Activated CD8-positive, alpha-beta memory T cell treated with anti-CD3 and anti-CD28 coated beads, Interleukin-2, amount 10 ng/mL, durations not matched to agents 7 days and 5 days (primary cell): ENCODE data around the gene TBC1D23. TPM values are rescaled to one million over a fixed set of nuclear protein-coding genes. Genes with fewer than 3 reads are reported as not detected.
A peak's percentile ranks its signal among the peaks of the same experiment; 100 is the strongest.
"Not testable (repeated sequence)": the region's sequence is repeated elsewhere in the genome, so short reads cannot be mapped to it uniquely, and the experiment has no call there.

Source experiments
- ATAC-seq: fragments of 150-1000 bp; cut with Tn5 transposase; one replicate; pipeline ENCODE4 v1.10.0; 2021; ENCODE audit warnings: moderate library complexity
- CTCF ChIA-PET: fragments of 350-600 bp; sonication (Branson Sonifier 250); formaldehyde crosslinking; loops from one replicate; lab custom pipeline; 2021; ENCODE audit warnings: antibody characterized with exemption; lab: Charles Lee
- DNase-seq: peaks from one replicate; pipeline ENCODE4 v3.0.0-alpha.2; 2020
- H3K27ac Mint-ChIP-seq: one replicate; pipeline ENCODE4 v1.8.0; 2021; ENCODE audit warnings: mild to moderate bottlenecking, mixed read lengths
- H3K27me3 Mint-ChIP-seq: one replicate; pipeline ENCODE4 v1.8.0; 2021; ENCODE audit warnings: mixed read lengths
- H3K36me3 Mint-ChIP-seq: one replicate; pipeline ENCODE4 v1.8.0; 2021; ENCODE audit warnings: mild to moderate bottlenecking, mixed read lengths
- H3K4me1 Mint-ChIP-seq: one replicate; pipeline ENCODE4 v1.8.0; 2021; ENCODE audit warnings: mixed read lengths
- H3K4me3 Mint-ChIP-seq: one replicate; pipeline ENCODE4 v1.8.0; 2021; ENCODE audit warnings: mild to moderate bottlenecking, moderate library complexity, mixed read lengths
- H3K9me3 Mint-ChIP-seq: one replicate; pipeline ENCODE4 v1.8.0; 2022; ENCODE audit warnings: low read depth, mixed read lengths
- total RNA-seq, 2 experiments: library from RNA; stranded (reverse); gene quantifications; one replicate each; pipeline ENCODE4 v1.2.3, GENCODE V29; 2021

The TBC1D23 gene
- total RNA-seq, 2 experiments from 2014 or later: 23.4 to 30.1 TPM

GRCh38 chr3:100325827-100326226 is 65.0 kb downstream of the TBC1D23 start:
- no peak for ATAC-seq
- CTCF ChIA-PET: no interaction called here
- Mint-ChIP-seq H3K4me1 (no peaks in the 10 kb centered on the region), H3K9me3 (peaks cover 7% of the 10 kb centered on the region), H3K36me3 (peaks cover 17% of the 10 kb centered on the region), H3K27me3 (no peaks in the 10 kb centered on the region), H3K27ac (no peak overlapping the region), H3K4me3 (no peak overlapping the region)
- DNase-seq: no peak

DNA sequence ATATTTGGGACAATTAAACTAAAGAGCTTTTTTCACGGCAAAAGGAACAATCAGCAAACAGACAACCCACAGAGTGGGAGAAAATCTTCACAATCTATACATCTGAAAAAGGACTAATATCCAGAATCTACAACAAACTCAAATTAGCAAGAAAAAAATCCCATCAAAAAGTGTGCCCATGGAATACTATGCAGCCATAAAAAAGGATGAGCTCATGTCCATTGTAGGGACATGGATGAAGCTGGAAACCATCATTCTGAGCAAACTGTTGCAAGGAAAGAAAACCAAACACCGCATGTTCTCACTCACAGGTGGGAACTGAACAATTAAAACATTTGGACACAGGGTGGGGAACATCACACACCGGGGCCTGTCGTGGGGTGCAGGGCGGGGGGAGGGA is 66.6 kb downstream of the TBC1D23 start:
- CTCF ChIA-PET, H3K27ac Mint-ChIP-seq, H3K27me3 Mint-ChIP-seq, ATAC-seq, H3K4me3 Mint-ChIP-seq, DNase-seq, H3K9me3 Mint-ChIP-seq, H3K4me1 Mint-ChIP-seq: not testable (repeated sequence)
- H3K36me3 Mint-ChIP-seq: peaks cover 17% of the 10 kb centered on the region

DNA sequence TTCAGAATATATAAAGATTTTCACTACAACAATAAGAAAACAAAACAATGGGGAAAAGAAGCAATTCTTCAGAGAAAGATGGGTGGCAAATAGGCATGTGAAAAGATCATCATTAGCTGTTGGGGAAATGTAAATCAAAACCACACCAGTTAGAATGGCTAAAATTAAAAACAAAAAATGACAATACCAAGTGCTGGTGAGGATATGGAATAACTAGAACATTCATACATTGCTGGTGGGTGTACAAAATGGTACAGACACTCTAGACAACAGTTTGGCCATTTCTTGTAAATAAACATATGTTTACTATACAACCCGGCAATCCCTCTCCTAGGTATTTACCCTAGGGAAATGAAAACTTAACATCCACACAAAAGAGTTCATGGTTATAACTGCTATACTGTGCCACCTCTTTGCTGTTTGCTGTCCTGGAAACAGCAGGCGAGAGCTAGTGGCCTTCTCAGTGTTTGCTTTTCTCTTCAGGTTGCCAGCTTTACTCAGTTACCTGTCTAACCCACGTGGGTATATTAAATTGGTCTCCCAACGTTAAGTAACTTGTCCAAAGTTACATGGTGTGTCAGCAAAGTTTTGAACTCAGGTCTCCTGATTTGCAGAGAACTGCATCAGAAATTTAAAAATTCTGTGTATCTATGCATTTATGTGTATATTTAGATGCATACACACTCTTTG is 69.2 kb downstream of the TBC1D23 start:
- CTCF ChIA-PET: interaction anchor here (0.7 to 0.8 kb wide), 2 partner anchors 16 to 185 kb away, joined by 4 read pairs; no protein-coding TSS in a partner anchor
- Mint-ChIP-seq H3K4me3 (no peak overlapping the region), H3K36me3 (peaks cover 17% of the 10 kb centered on the region), H3K4me1 (peaks cover 8% of the 10 kb centered on the region), H3K9me3 (peaks cover 7% of the 10 kb centered on the region), H3K27ac (no peak overlapping the region), H3K27me3 (no peaks in the 10 kb centered on the region)
- no peak for DNase-seq
- ATAC-seq: no peak

- Mint-ChIP-seq H3K4me3 (no peak overlapping the region), H3K27me3 (no peaks in the 10 kb centered on the region), H3K27ac (no peak overlapping the region), H3K9me3 (peaks cover 7% of the 10 kb centered on the region), H3K36me3 (peaks cover 15% of the 10 kb centered on the region), H3K4me1 (peaks cover 15% of the 10 kb centered on the region)
- CTCF ChIA-PET: no interaction called here
- ATAC-seq (no peak), DNase-seq (no peak)
Observed at GRCh38 chr3:100330651-100331050, 69.9 kb downstream of the TBC1D23 start.

DNA sequence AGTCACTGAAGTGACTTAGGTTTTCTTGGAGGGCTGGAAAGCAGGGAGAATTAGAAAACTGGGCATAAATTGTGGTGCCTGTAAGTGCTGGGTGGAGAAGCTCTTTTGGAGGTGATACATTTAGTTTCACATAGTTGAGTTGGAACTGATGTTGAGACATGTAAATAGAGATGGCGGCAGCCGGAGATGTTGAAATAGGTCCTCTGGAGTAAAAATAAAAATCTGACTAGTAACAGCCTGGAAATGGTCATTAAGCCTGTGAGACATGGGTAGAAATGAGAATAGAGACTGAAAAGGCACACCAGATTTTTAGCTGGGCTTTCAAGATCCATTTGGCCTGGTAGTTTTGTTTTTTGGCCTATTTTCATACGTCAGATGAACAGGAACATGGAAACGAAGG is 70.9 kb downstream of the TBC1D23 start:
- Mint-ChIP-seq H3K27ac (no peak overlapping the region), H3K36me3 (peaks cover 11% of the 10 kb centered on the region), H3K4me3 (no peak overlapping the region), H3K9me3 (peaks cover 7% of the 10 kb centered on the region), H3K4me1 (peaks cover 20% of the 10 kb centered on the region), H3K27me3 (no peaks in the 10 kb centered on the region)
- DNase-seq (no peak), ATAC-seq (no peak)
- CTCF ChIA-PET: interaction anchor here (0.9 to 1.5 kb wide), 2 partner anchors 9 to 70 kb away, joined by 3 read pairs; no protein-coding TSS in a partner anchor

GRCh38 chr3:100333051-100333450 is 72.3 kb downstream of the TBC1D23 start:
- Mint-ChIP-seq H3K4me1 (peaks cover 20% of the 10 kb centered on the region), H3K4me3 (no peak overlapping the region), H3K9me3 (no peaks in the 10 kb centered on the region), H3K27me3 (no peaks in the 10 kb centered on the region), H3K36me3 (peaks cover under 1% of the 10 kb centered on the region), H3K27ac (no peak overlapping the region)
- no peak for DNase-seq
- no peak for ATAC-seq
- CTCF ChIA-PET: interaction anchor here (1.5 to 3.1 kb wide), 6 partner anchors 10 to 264 kb away, joined by 3 to 18 read pairs (median 4); no protein-coding TSS in a partner anchor

DNA sequence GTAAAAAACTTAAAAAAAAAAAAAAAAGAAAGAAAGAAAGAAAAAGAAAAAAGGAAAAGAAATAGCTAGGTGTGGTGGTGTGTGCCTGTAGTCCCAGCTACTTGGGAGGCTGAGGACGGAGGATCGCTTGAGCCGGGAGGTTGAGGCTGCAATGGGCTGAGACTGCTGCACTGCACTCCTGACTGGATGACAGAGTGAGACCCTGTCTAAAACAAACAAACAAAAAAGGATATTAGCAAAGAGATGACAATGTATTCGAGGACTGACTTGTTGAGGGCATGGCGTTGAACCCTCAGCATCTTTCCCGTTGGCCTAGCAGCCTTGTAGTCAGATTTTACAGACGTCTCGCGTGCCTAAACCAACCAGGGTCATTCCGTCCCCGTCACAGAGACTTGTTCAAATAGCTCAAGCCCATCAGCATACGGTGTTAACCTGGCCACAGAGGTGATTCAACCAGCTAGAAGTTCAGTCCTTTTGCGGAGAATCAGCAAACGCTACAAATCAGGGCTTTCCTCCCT is 73.2 kb downstream of the TBC1D23 start:
- H3K36me3 Mint-ChIP-seq: peaks cover 2% of the 10 kb centered on the region
- no peak for DNase-seq
- H3K4me3 Mint-ChIP-seq: peak overlapping the region; percentile 87
- H3K27me3 Mint-ChIP-seq: no peaks in the 10 kb centered on the region
- CTCF ChIA-PET: interaction anchor here (1.1 to 3.1 kb wide), 7 partner anchors 11 to 129 kb away, joined by 3 to 18 read pairs (median 4); partner anchors contain the start of genes LNP1 and TOMM70
- ATAC-seq: no peak
- H3K27ac Mint-ChIP-seq: peak overlapping the region; percentile 80
- no peaks in the 10 kb centered on the region for H3K9me3 Mint-ChIP-seq
- H3K4me1 Mint-ChIP-seq: peaks cover 20% of the 10 kb centered on the region

GRCh38 chr3:100334488-100335351 is 73.9 kb downstream of the TBC1D23 start, which contains the start of gene NIT2:
Gene NIT2, plus strand, starts transcription at chr3:100334757. Its CDS starts 35 bp downstream, at chr3:100334792.
- CTCF ChIA-PET: interaction anchor here (1.1 to 3.1 kb wide), 7 partner anchors 9 to 128 kb away, joined by 3 to 18 read pairs (median 4); partner anchors contain the start of genes LNP1 and TOMM70
- DNase-seq (peak; percentile 88), ATAC-seq (peak; percentile 99)
- no peaks in the 10 kb centered on the region for H3K27me3 Mint-ChIP-seq
- H3K27ac Mint-ChIP-seq: peak within 1 kb of the TSS; percentile 89
- H3K4me1 Mint-ChIP-seq: peaks cover 20% of the 10 kb centered on the region
- H3K9me3 Mint-ChIP-seq: no peaks in the 10 kb centered on the region
- H3K36me3 Mint-ChIP-seq: peaks cover 5% of the 10 kb centered on the region
- H3K4me3 Mint-ChIP-seq: peak within 1 kb of the TSS; percentile 87

DNA sequence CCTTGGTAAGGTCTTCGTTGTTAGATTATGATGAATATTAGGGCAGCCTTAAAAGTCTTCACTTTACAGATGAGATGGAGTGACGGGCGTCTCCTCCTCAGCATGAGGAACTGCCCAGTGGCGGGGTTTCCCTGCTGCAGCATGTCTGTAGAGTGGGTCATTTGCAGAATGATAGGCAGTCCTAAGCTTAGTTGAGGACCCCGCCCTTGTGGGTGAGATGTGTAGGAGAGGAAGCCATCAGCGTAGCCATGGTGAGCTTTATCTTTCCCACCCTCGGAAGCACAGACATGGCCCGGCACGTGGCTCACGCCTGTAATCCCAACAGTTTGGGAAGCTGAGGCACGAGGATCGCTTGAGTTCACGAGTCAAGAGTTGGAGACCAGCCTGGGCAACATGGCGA is 74.6 kb downstream of the TBC1D23 start:
- DNase-seq: peak; percentile 45
- Mint-ChIP-seq H3K9me3 (no peaks in the 10 kb centered on the region), H3K27me3 (no peaks in the 10 kb centered on the region), H3K27ac (peak overlapping the region; percentile 89), H3K4me1 (peaks cover 20% of the 10 kb centered on the region), H3K36me3 (peaks cover 5% of the 10 kb centered on the region), H3K4me3 (peak overlapping the region; percentile 87)
- CTCF ChIA-PET: interaction anchor here (1.4 to 3.1 kb wide), 4 partner anchors 9 to 65 kb away, joined by 3 to 18 read pairs (median 10); partner anchors contain the start of genes LNP1 and TOMM70
- no peak for ATAC-seq

DNA sequence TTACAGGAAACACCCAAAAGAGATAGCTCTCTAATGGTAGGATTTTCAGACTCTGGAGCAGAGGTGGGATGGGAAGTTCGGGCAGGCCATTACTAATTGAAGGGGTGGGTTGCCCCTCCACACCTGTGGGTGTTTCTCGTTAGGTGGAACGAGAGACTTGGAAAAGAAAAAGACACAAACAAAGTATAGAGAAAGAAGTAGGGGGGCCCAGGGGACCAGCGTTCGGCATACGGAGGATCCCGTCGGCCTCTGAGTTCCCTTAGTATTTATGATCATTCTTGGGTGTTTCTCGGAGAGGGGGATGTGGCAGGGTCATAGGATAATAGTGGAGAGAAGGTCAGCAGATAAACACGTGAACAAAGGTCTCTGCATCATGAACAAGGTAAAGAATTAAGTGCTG is 75.4 kb downstream of the TBC1D23 start:
- H3K4me1 Mint-ChIP-seq: peaks cover 20% of the 10 kb centered on the region
- ATAC-seq, DNase-seq, H3K9me3 Mint-ChIP-seq, H3K27me3 Mint-ChIP-seq: not testable (repeated sequence)
- H3K27ac Mint-ChIP-seq: peak overlapping the region; percentile 89
- peaks cover 11% of the 10 kb centered on the region for H3K36me3 Mint-ChIP-seq
- peak overlapping the region; percentile 87 for H3K4me3 Mint-ChIP-seq
- CTCF ChIA-PET: interaction anchor here (3.1 kb wide), 1 partner anchor 19 kb away, joined by 18 read pairs; no protein-coding TSS in a partner anchor

GRCh38 chr3:100338911-100339310 is 78.1 kb downstream of the TBC1D23 start:
- no peaks in the 10 kb centered on the region for H3K9me3 Mint-ChIP-seq
- DNase-seq (no peak), ATAC-seq (no peak)
- peaks cover 30% of the 10 kb centered on the region for H3K36me3 Mint-ChIP-seq
- no peak overlapping the region for H3K4me3 Mint-ChIP-seq
- H3K27me3 Mint-ChIP-seq: no peaks in the 10 kb centered on the region
- H3K27ac Mint-ChIP-seq: no peak overlapping the region
- CTCF ChIA-PET: interaction anchor here (0.6 to 1.2 kb wide), 2 partner anchors 60 to 507 kb away, joined by 3 read pairs; no protein-coding TSS in a partner anchor
- H3K4me1 Mint-ChIP-seq: peaks cover 26% of the 10 kb centered on the region

- ATAC-seq (no peak), DNase-seq (no peak)
- H3K4me1 Mint-ChIP-seq: peaks cover 26% of the 10 kb centered on the region
- H3K27ac Mint-ChIP-seq: no peak overlapping the region
- peaks cover 35% of the 10 kb centered on the region for H3K36me3 Mint-ChIP-seq
- H3K27me3 Mint-ChIP-seq: no peaks in the 10 kb centered on the region
- no peak overlapping the region for H3K4me3 Mint-ChIP-seq
- no peaks in the 10 kb centered on the region for H3K9me3 Mint-ChIP-seq
- CTCF ChIA-PET: interaction anchor here (1.2 kb wide), 1 partner anchor 508 kb away, joined by 3 read pairs; no protein-coding TSS in a partner anchor
Observed at GRCh38 chr3:100339786-100340185, 79.0 kb downstream of the TBC1D23 start.

DNA sequence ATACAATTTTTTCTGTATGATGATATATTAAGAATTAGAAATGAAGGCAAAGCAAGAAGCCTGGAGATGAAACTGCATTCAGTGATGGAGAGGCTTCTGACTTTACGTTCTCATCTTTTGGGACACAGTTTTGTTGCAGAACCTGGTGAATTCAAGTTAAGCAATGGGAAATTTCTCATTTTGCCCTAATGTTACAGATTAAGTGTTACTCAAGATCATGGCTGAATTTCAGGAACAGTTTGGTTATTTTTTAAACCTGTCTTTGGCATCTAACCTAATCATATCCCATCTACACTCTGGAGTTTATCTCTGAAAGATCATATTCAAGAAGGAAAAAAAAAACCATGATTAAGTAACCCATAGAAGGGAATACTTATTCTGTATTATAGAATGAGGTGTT is 79.7 kb downstream of the TBC1D23 start:
- H3K9me3 Mint-ChIP-seq: no peaks in the 10 kb centered on the region
- H3K27me3 Mint-ChIP-seq: no peaks in the 10 kb centered on the region
- peaks cover 39% of the 10 kb centered on the region for H3K36me3 Mint-ChIP-seq
- H3K4me3 Mint-ChIP-seq: no peak overlapping the region
- CTCF ChIA-PET: no interaction called here
- no peak for ATAC-seq
- DNase-seq: no peak
- H3K4me1 Mint-ChIP-seq: peaks cover 20% of the 10 kb centered on the region
- H3K27ac Mint-ChIP-seq: no peak overlapping the region
